PFSK-1 (cell line): ENCODE measurements around the gene CACNA1A.

Source experiments
- POLR2AphosphoS5 ChIP-seq: IDR thresholded peaks from 2 replicates; pipeline ENCODE4 v1.6.1; 2012; ENCODE audit warnings: low read depth, mild to moderate bottlenecking, control low read depth, low read length, moderate library complexity
- SIN3A ChIP-seq: IDR thresholded peaks from 2 replicates; pipeline ENCODE4 v1.6.1; 2012; ENCODE audit warnings: mild to moderate bottlenecking, low read length, moderate library complexity, borderline replicate concordance; ENCODE audit not compliant: insufficient read depth
- TAF1 ChIP-seq: IDR thresholded peaks from 2 replicates; pipeline ENCODE4 v1.6.1; 2012; ENCODE audit warnings: low read length, control low read depth, borderline replicate concordance; ENCODE audit not compliant: insufficient read depth
- TF ChIP-seq, protein P1 (sequence below), 2 experiments: IDR thresholded peaks; 2 replicates each; pipeline versions ENCODE4 v1.6.1 to v1.8.0; 2011 to 2012; ENCODE audit warnings: low read depth in 2 of 2, low read length in 2 of 2, control low read depth in 1 of 2, inconsistent platforms in 1 of 2, mild to moderate bottlenecking in 1 of 2, moderate library complexity in 1 of 2; ENCODE audit not compliant: insufficient read depth in 1 of 2

DNA sequence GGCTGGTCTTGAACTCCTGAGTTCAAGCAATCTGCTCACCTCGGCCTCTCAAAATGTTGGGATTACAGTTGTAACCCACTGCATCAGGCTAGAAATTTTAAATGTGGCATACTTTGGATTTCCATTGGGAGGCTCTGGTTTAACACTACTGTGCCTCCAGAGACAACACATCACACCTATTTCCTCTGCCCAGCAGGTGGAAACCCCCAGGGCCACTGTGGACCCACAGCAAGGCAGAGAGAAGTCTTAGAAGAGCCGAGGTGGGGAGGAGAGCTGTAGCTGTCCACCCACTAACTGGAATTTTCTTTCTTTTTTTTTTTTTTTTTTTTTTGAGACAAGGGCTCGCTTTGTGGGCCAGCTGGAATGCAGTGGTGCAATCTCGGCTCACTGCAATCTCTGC, 316.7 kb downstream of the CACNA1A start:
- TF ChIP-seq, protein P1, sequence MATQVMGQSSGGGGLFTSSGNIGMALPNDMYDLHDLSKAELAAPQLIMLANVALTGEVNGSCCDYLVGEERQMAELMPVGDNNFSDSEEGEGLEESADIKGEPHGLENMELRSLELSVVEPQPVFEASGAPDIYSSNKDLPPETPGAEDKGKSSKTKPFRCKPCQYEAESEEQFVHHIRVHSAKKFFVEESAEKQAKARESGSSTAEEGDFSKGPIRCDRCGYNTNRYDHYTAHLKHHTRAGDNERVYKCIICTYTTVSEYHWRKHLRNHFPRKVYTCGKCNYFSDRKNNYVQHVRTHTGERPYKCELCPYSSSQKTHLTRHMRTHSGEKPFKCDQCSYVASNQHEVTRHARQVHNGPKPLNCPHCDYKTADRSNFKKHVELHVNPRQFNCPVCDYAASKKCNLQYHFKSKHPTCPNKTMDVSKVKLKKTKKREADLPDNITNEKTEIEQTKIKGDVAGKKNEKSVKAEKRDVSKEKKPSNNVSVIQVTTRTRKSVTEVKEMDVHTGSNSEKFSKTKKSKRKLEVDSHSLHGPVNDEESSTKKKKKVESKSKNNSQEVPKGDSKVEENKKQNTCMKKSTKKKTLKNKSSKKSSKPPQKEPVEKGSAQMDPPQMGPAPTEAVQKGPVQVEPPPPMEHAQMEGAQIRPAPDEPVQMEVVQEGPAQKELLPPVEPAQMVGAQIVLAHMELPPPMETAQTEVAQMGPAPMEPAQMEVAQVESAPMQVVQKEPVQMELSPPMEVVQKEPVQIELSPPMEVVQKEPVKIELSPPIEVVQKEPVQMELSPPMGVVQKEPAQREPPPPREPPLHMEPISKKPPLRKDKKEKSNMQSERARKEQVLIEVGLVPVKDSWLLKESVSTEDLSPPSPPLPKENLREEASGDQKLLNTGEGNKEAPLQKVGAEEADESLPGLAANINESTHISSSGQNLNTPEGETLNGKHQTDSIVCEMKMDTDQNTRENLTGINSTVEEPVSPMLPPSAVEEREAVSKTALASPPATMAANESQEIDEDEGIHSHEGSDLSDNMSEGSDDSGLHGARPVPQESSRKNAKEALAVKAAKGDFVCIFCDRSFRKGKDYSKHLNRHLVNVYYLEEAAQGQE (IDR thresholded peaks at IDR 0.05; ENCODE audit: insufficient read depth in 1 of 2, low read depth in 2 of 2, low read length in 2 of 2), result no peak
- TF ChIP-seq POLR2AphosphoS5 (no peak), TAF1 (no peak), SIN3A (no peak)
